Karpas-422 (cell line): ENCODE results near the gene PCP4L1. TPM values are rescaled to one million over a fixed set of nuclear protein-coding genes. Genes with fewer than 3 reads are reported as not detected.

Experiments
- DNase-seq: peaks from one replicate; pipeline ENCODE4 v3.0.0-alpha.2; 2015
- H2AFZ ChIP-seq: fragments of 200-600 bp; sonication (generic); 2 replicates; pipeline ENCODE4 v1.6.1; 2014; ENCODE audit warnings: antibody characterized with exemption, low read length, mixed read lengths
- H3K27ac ChIP-seq: fragments of 200-600 bp; sonication (generic); 2 replicates; pipeline ENCODE4 v1.5.1; 2014; ENCODE audit warnings: mild to moderate bottlenecking, low read length, moderate library complexity
- H3K27me3 ChIP-seq: fragments of 200-600 bp; sonication (generic); 2 replicates; pipeline ENCODE4 v1.6.1; 2014; ENCODE audit warnings: low read length, mixed read lengths
- H3K36me3 ChIP-seq: fragments of 200-600 bp; sonication (generic); 2 replicates; pipeline ENCODE4 v1.6.1; 2014; ENCODE audit warnings: low read length, mixed read lengths; ENCODE audit not compliant: insufficient read depth
- H3K4me1 ChIP-seq: fragments of 200-600 bp; sonication (generic); 2 replicates; pipeline ENCODE4 v1.6.1; 2014; ENCODE audit warnings: mild to moderate bottlenecking, low read length, mixed read lengths
- H3K4me2 ChIP-seq: fragments of 200-600 bp; sonication (generic); 2 replicates; pipeline ENCODE4 v1.6.1; 2014; ENCODE audit warnings: low read length, low read depth, mild to moderate bottlenecking; ENCODE audit not compliant: poor library complexity, severe bottlenecking
- H3K4me3 ChIP-seq: fragments of 200-600 bp; sonication (generic); 2 replicates; pipeline ENCODE4 v1.5.1; 2014; ENCODE audit warnings: mild to moderate bottlenecking, antibody characterized with exemption, low read length, mixed read lengths
- H3K79me2 ChIP-seq: fragments of 200-600 bp; sonication (generic); 2 replicates; pipeline ENCODE4 v1.6.1; 2014; ENCODE audit warnings: mild to moderate bottlenecking, low read length, mixed read lengths
- H3K9ac ChIP-seq: fragments of 200-600 bp; sonication (generic); 2 replicates; pipeline ENCODE4 v1.6.0; 2014; ENCODE audit warnings: low read length
- H3K9me2 ChIP-seq: fragments of 200-600 bp; sonication (generic), shearing (Covaris generic); replicated peaks from 2 replicates; pipeline ENCODE4 v1.6.0; 2014; ENCODE audit warnings: mild to moderate bottlenecking, low read length, moderate library complexity; ENCODE audit not compliant: insufficient read depth
- H3K9me3 ChIP-seq: fragments of 300-700, 200-600 bp; sonication (generic); 2 replicates; pipeline ENCODE4 v1.6.1; 2014; ENCODE audit warnings: low read length, mixed read lengths
- H4K20me1 ChIP-seq: fragments of 200-600 bp; sonication (generic); 2 replicates; pipeline ENCODE4 v1.6.1; 2014; ENCODE audit warnings: mild to moderate bottlenecking, antibody characterized with exemption, low read length, low read depth; ENCODE audit not compliant: insufficient read depth
- total RNA-seq: library from RNA; depleted of rRNA; stranded (reverse); fragments of >200 nt; shearing (Covaris generic); gene quantifications from 2 replicates; pipeline ENCODE4 v1.2.3, GENCODE V29; 2014; ENCODE audit warnings: low replicate concordance; rRNA removed

Gene PCP4L1
- total RNA-seq = 0.14 TPM in 1 of 2 replicates, not detected in the other

- H3K79me2 ChIP-seq = no peaks in the 10 kb centered on the region
- no peak for DNase-seq
- H3K4me3 ChIP-seq = no peak within 1 kb of the TSS
- H3K27me3 ChIP-seq = no peaks in the 10 kb centered on the region
- H3K9ac ChIP-seq = no peak within 1 kb of the TSS
- H3K36me3 ChIP-seq = no peaks in the 10 kb centered on the region
- H2AFZ ChIP-seq = no peak within 1 kb of the TSS
- H3K4me1 ChIP-seq = peaks cover 26% of the 10 kb centered on the region
- no peaks in the 10 kb centered on the region; the same call in 1 of the 2 replicates for H3K9me3 ChIP-seq
- no peak within 1 kb of the TSS for H3K4me2 ChIP-seq
- H3K27ac ChIP-seq = no peak within 1 kb of the TSS
- H3K9me2 ChIP-seq = no peaks in the 10 kb centered on the region
- no peaks in the 10 kb centered on the region for H4K20me1 ChIP-seq
Measured at GRCh38 chr1:161258439-161259344, at the start of gene PCP4L1. Gene PCP4L1, plus strand, starts transcription at chr1:161258745. Its CDS starts 230 bp downstream, at chr1:161258975.

- Histone ChIP-seq H3K27me3 (no peaks in the 10 kb centered on the region), H3K9me2 (no peaks in the 10 kb centered on the region), H3K79me2 (peaks cover 6% of the 10 kb centered on the region; the same call in 1 of the 2 replicates), H3K9ac (no peak overlapping the region), H3K4me1 (peaks cover 5% of the 10 kb centered on the region), H3K4me2 (no peak overlapping the region), H3K9me3 (no peaks in the 10 kb centered on the region), H2AFZ (no peak overlapping the region), H3K27ac (no peak overlapping the region), H3K4me3 (no peak overlapping the region), H3K36me3 (peaks cover 48% of the 10 kb centered on the region), H4K20me1 (no peaks in the 10 kb centered on the region)
- peak; percentile 92 for DNase-seq
Measured at GRCh38 chr1:161209790-161210409, 48.6 kb upstream of the PCP4L1 start.

- no peak overlapping the region for H3K4me3 ChIP-seq
- no peak overlapping the region for H2AFZ ChIP-seq
- peaks cover 34% of the 10 kb centered on the region for H3K36me3 ChIP-seq
- no peaks in the 10 kb centered on the region for H3K79me2 ChIP-seq
- no peaks in the 10 kb centered on the region for H3K27me3 ChIP-seq
- H3K4me2 ChIP-seq = no peak overlapping the region
- no peaks in the 10 kb centered on the region for H4K20me1 ChIP-seq
- H3K27ac ChIP-seq = no peak overlapping the region
- no peak for DNase-seq
- H3K9me3 ChIP-seq = no peaks in the 10 kb centered on the region
- H3K9me2 ChIP-seq = no peaks in the 10 kb centered on the region
- H3K4me1 ChIP-seq = peaks cover 25% of the 10 kb centered on the region
- no peak overlapping the region for H3K9ac ChIP-seq
Measured at GRCh38 chr1:161214369-161214768, 44.2 kb upstream of the PCP4L1 start.

- H2AFZ ChIP-seq = no peak within 1 kb of the TSS
- peaks cover 31% of the 10 kb centered on the region for H3K36me3 ChIP-seq
- H3K4me1 ChIP-seq = peaks cover 22% of the 10 kb centered on the region
- no peak for DNase-seq
- no peaks in the 10 kb centered on the region for H3K27me3 ChIP-seq
- H3K9me3 ChIP-seq = no peaks in the 10 kb centered on the region
- no peak within 1 kb of the TSS for H3K27ac ChIP-seq
- H3K79me2 ChIP-seq = no peaks in the 10 kb centered on the region
- H3K4me3 ChIP-seq = no peak within 1 kb of the TSS
- H3K9ac ChIP-seq = no peak within 1 kb of the TSS
- no peak within 1 kb of the TSS for H3K4me2 ChIP-seq
- H4K20me1 ChIP-seq = no peaks in the 10 kb centered on the region
- H3K9me2 ChIP-seq = no peaks in the 10 kb centered on the region
Measured at GRCh38 chr1:161215076-161215475, 43.5 kb upstream of the PCP4L1 start, which contains the start of gene FCER1G. Gene FCER1G, plus strand, starts transcription at chr1:161215295. Its CDS starts 27 bp downstream, at chr1:161215322.

GRCh38 chr1:161216945-161217712, 41.4 kb upstream of the PCP4L1 start:
- Histone ChIP-seq H3K9me2 (no peaks in the 10 kb centered on the region), H3K27me3 (no peaks in the 10 kb centered on the region), H3K79me2 (no peaks in the 10 kb centered on the region), H3K4me1 (peaks cover 22% of the 10 kb centered on the region), H3K4me3 (no peak overlapping the region), H3K9ac (no peak overlapping the region), H3K27ac (no peak overlapping the region), H4K20me1 (no peaks in the 10 kb centered on the region), H3K36me3 (peaks cover 17% of the 10 kb centered on the region), H3K4me2 (peak overlapping the region; percentile 9), H2AFZ (no peak overlapping the region), H3K9me3 (no peaks in the 10 kb centered on the region)
- DNase-seq = peak; percentile 68

GRCh38 chr1:161217831-161218230, 40.7 kb upstream of the PCP4L1 start:
- Histone ChIP-seq H3K9ac (no peak overlapping the region), H3K27ac (no peak overlapping the region), H3K36me3 (peaks cover 14% of the 10 kb centered on the region; the same call in 1 of the 2 replicates), H3K9me3 (no peaks in the 10 kb centered on the region), H3K4me3 (no peak overlapping the region), H3K27me3 (no peaks in the 10 kb centered on the region), H2AFZ (no peak overlapping the region), H4K20me1 (no peaks in the 10 kb centered on the region), H3K9me2 (no peaks in the 10 kb centered on the region), H3K4me2 (no peak overlapping the region), H3K79me2 (no peaks in the 10 kb centered on the region), H3K4me1 (peaks cover 22% of the 10 kb centered on the region)
- no peak for DNase-seq

- H3K27me3 ChIP-seq = no peaks in the 10 kb centered on the region
- no peak overlapping the region for H3K9ac ChIP-seq
- H3K4me3 ChIP-seq = no peak overlapping the region
- no peaks in the 10 kb centered on the region for H3K79me2 ChIP-seq
- H3K9me2 ChIP-seq = no peaks in the 10 kb centered on the region
- H3K27ac ChIP-seq = no peak overlapping the region
- no peak overlapping the region for H3K4me2 ChIP-seq
- peaks cover 22% of the 10 kb centered on the region for H3K4me1 ChIP-seq
- no peak for DNase-seq
- H4K20me1 ChIP-seq = no peaks in the 10 kb centered on the region
- H3K36me3 ChIP-seq = peaks cover 9% of the 10 kb centered on the region; the same call in 1 of the 2 replicates
- H2AFZ ChIP-seq = no peak overlapping the region
- no peaks in the 10 kb centered on the region for H3K9me3 ChIP-seq
Measured at GRCh38 chr1:161218301-161219077, 40.1 kb upstream of the PCP4L1 start.
